Measurements from ENCODE around the gene NUDT17.
"Not testable (repeated sequence)": the region's sequence is repeated elsewhere in the genome, so short reads cannot be mapped to it uniquely, and the experiment has no call there.

The NUDT17 gene, protein sequence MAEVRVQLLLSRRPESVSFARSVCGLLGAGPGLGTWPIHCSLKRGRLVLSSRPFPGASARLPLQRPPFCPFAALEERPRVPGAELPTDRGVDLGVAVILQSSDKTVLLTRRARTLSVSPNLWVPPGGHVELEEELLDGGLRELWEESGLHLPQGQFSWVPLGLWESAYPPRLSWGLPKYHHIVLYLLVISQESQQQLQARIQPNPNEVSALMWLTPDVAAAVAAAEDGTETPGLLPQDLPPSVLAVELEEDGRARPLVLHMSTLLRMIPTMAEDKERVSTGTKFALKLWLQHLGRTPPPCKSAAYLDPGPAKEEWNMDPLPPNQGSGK

GRCh38 chr1:145845514-145846161 lies at the start of gene NUDT17:
Gene NUDT17 (plus strand): TSS chr1:145845630. CDS start chr1:145845641, 11 bp downstream.
- Histone ChIP-seq H3K4me1 (ENCODE audit: control insufficient read depth, insufficient read depth, low read length) (peaks cover 12% of the 10 kb centered on the region), H3K36me3 (ENCODE audit: control insufficient read depth in 2 of 2, insufficient read depth in 2 of 2, low read length in 2 of 2) (peaks cover 27 to 43% of the 10 kb centered on the region in 2 donors), H3K27me3 (ENCODE audit: control insufficient read depth in 1 of 2, insufficient read depth in 2 of 2, low read length in 2 of 2) (no peaks in the 10 kb centered on the region), H3K4me3 (ENCODE audit: low read length in 2 of 2) (peak within 1 kb of the TSS; percentile 81 to 82), H3K9me3 (ENCODE audit: control insufficient read depth in 2 of 2, low read length in 2 of 2) (no peaks in the 10 kb centered on the region), H3K27ac (ENCODE audit: low read length) (peak within 1 kb of the TSS; percentile 60), H3K9ac (ENCODE audit: low read length in 2 of 2) (peak within 1 kb of the TSS; percentile 70 to 80)

- no peak overlapping the region for H3K27ac ChIP-seq (ENCODE audit: low read length)
- no peaks in the 10 kb centered on the region for H3K27me3 ChIP-seq (ENCODE audit: control insufficient read depth in 1 of 2, insufficient read depth in 2 of 2, low read length in 2 of 2)
- H3K4me1 ChIP-seq (ENCODE audit: control insufficient read depth, insufficient read depth, low read length), result no peaks in the 10 kb centered on the region
- no peak overlapping the region for H3K4me3 ChIP-seq (ENCODE audit: low read length in 2 of 2)
- H3K36me3 ChIP-seq (ENCODE audit: control insufficient read depth in 2 of 2, insufficient read depth in 2 of 2, low read length in 2 of 2), result peaks cover 0 to 2% of the 10 kb centered on the region in 2 donors
- H3K9me3 ChIP-seq (ENCODE audit: control insufficient read depth in 2 of 2, low read length in 2 of 2), result no peaks in the 10 kb centered on the region
- H3K9ac ChIP-seq (ENCODE audit: low read length in 2 of 2), result no peak overlapping the region
These were observed 48.7 kb upstream of the NUDT17 start for GRCh38 chr1:145796753-145797152.

GRCh38 chr1:145799806-145800205 lies 45.6 kb upstream of the NUDT17 start:
- Histone ChIP-seq H3K27ac (ENCODE audit: low read length) (no peak overlapping the region), H3K4me1 (ENCODE audit: control insufficient read depth, insufficient read depth, low read length) (no peaks in the 10 kb centered on the region), H3K4me3 (ENCODE audit: low read length in 2 of 2) (no peak overlapping the region), H3K27me3 (ENCODE audit: control insufficient read depth in 1 of 2, insufficient read depth in 2 of 2, low read length in 2 of 2) (no peaks in the 10 kb centered on the region), H3K9ac (ENCODE audit: low read length in 2 of 2) (no peak overlapping the region), H3K9me3 (ENCODE audit: control insufficient read depth in 2 of 2, low read length in 2 of 2) (no peaks in the 10 kb centered on the region), H3K36me3 (ENCODE audit: control insufficient read depth in 2 of 2, insufficient read depth in 2 of 2, low read length in 2 of 2) (no peaks in the 10 kb centered on the region)

GRCh38 chr1:145804235-145805045 lies 41.0 kb upstream of the NUDT17 start:
- Histone ChIP-seq H3K27ac (ENCODE audit: low read length) (no peak overlapping the region), H3K9ac (ENCODE audit: low read length in 2 of 2) (no peak overlapping the region), H3K4me3 (ENCODE audit: low read length in 2 of 2) (no peak overlapping the region), H3K36me3 (ENCODE audit: control insufficient read depth in 2 of 2, insufficient read depth in 2 of 2, low read length in 2 of 2) (no peaks in the 10 kb centered on the region), H3K27me3 (ENCODE audit: control insufficient read depth in 1 of 2, insufficient read depth in 2 of 2, low read length in 2 of 2) (no peaks in the 10 kb centered on the region), H3K4me1 (ENCODE audit: control insufficient read depth, insufficient read depth, low read length) (no peaks in the 10 kb centered on the region), H3K9me3 (ENCODE audit: control insufficient read depth in 2 of 2, low read length in 2 of 2) (no peaks in the 10 kb centered on the region)

DNA sequence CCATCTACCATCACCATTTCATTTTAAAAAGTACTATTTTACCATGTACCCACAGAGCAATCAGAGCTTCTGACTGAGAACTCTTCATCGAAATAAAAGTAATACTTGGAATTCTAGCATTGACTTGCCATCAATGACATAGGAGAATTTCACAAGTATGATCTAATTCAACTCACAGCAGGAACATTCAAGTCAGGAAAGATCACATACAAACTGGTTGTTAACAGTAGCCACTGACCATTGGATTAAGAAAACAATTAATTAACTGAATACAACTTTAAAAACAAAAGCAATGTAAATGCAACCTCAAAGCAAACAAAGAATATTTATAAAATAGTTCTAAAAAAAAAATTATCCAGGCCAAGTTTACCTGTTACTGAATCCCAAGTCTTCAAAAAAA lies 40.4 kb upstream of the NUDT17 start:
- Histone ChIP-seq H3K4me3 (ENCODE audit: low read length in 2 of 2) (no peak overlapping the region), H3K27me3 (ENCODE audit: control insufficient read depth in 1 of 2, insufficient read depth in 2 of 2, low read length in 2 of 2) (no peaks in the 10 kb centered on the region), H3K4me1 (ENCODE audit: control insufficient read depth, insufficient read depth, low read length) (no peaks in the 10 kb centered on the region), H3K36me3 (ENCODE audit: control insufficient read depth in 2 of 2, insufficient read depth in 2 of 2, low read length in 2 of 2) (no peaks in the 10 kb centered on the region), H3K9me3 (ENCODE audit: control insufficient read depth in 2 of 2, low read length in 2 of 2) (no peaks in the 10 kb centered on the region), H3K9ac (ENCODE audit: low read length in 2 of 2) (no peak overlapping the region), H3K27ac (ENCODE audit: low read length) (no peak overlapping the region)

- H3K4me3 ChIP-seq (ENCODE audit: low read length in 2 of 2), result no peak overlapping the region
- no peaks in the 10 kb centered on the region for H3K36me3 ChIP-seq (ENCODE audit: control insufficient read depth in 2 of 2, insufficient read depth in 2 of 2, low read length in 2 of 2)
- no peak overlapping the region for H3K9ac ChIP-seq (ENCODE audit: low read length in 2 of 2)
- H3K27ac ChIP-seq (ENCODE audit: low read length), result no peak overlapping the region
- no peaks in the 10 kb centered on the region for H3K9me3 ChIP-seq (ENCODE audit: control insufficient read depth in 2 of 2, low read length in 2 of 2)
- H3K27me3 ChIP-seq (ENCODE audit: control insufficient read depth in 1 of 2, insufficient read depth in 2 of 2, low read length in 2 of 2), result no peaks in the 10 kb centered on the region
- H3K4me1 ChIP-seq (ENCODE audit: control insufficient read depth, insufficient read depth, low read length), result no peaks in the 10 kb centered on the region
These were observed 39.0 kb upstream of the NUDT17 start for GRCh38 chr1:145806408-145806807.

DNA sequence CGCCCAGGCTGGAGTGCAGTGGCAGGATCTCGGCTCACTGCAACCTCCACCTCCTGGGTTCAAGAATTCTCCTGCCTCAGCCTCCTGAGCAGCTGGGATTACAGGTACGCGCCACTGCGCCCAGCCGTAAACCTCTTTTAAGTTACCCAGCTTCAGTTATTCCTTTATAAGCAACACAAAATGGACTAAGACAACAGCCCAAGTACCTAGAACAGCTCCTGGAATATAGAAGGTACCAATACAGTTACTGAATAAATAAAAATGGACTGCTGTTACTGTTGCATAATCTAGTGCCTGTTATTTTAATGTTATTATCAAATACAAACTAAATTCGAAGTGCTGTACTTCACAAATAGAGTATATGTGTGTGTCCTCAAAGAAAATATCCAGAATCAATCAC lies 38.6 kb upstream of the NUDT17 start:
- Histone ChIP-seq H3K4me1 (ENCODE audit: control insufficient read depth, insufficient read depth, low read length) (no peaks in the 10 kb centered on the region), H3K36me3 (ENCODE audit: control insufficient read depth in 2 of 2, insufficient read depth in 2 of 2, low read length in 2 of 2) (no peaks in the 10 kb centered on the region), H3K4me3 (ENCODE audit: low read length in 2 of 2) (no peak overlapping the region), H3K27me3 (ENCODE audit: control insufficient read depth in 1 of 2, insufficient read depth in 2 of 2, low read length in 2 of 2) (no peaks in the 10 kb centered on the region), H3K9me3 (ENCODE audit: control insufficient read depth in 2 of 2, low read length in 2 of 2) (no peaks in the 10 kb centered on the region), H3K27ac (ENCODE audit: low read length) (no peak overlapping the region), H3K9ac (ENCODE audit: low read length in 2 of 2) (no peak overlapping the region)

- H3K27ac ChIP-seq (ENCODE audit: low read length); H3K27me3 ChIP-seq (ENCODE audit: control insufficient read depth in 1 of 2, insufficient read depth in 2 of 2, low read length in 2 of 2); H3K9ac ChIP-seq (ENCODE audit: low read length in 2 of 2); H3K9me3 ChIP-seq (ENCODE audit: control insufficient read depth in 2 of 2, low read length in 2 of 2); H3K4me3 ChIP-seq (ENCODE audit: low read length in 2 of 2); H3K36me3 ChIP-seq (ENCODE audit: control insufficient read depth in 2 of 2, insufficient read depth in 2 of 2, low read length in 2 of 2); H3K4me1 ChIP-seq (ENCODE audit: control insufficient read depth, insufficient read depth, low read length): not testable (repeated sequence)
These were observed 32.2 kb upstream of the NUDT17 start for GRCh38 chr1:145812977-145813810.

GRCh38 chr1:145818095-145818494 lies 27.3 kb upstream of the NUDT17 start:
- not testable (repeated sequence) for H3K9me3 ChIP-seq (ENCODE audit: control insufficient read depth in 2 of 2, low read length in 2 of 2); H3K27ac ChIP-seq (ENCODE audit: low read length); H3K36me3 ChIP-seq (ENCODE audit: control insufficient read depth in 2 of 2, insufficient read depth in 2 of 2, low read length in 2 of 2); H3K27me3 ChIP-seq (ENCODE audit: control insufficient read depth in 1 of 2, insufficient read depth in 2 of 2, low read length in 2 of 2); H3K4me1 ChIP-seq (ENCODE audit: control insufficient read depth, insufficient read depth, low read length); H3K4me3 ChIP-seq (ENCODE audit: low read length in 2 of 2); H3K9ac ChIP-seq (ENCODE audit: low read length in 2 of 2)

- not testable (repeated sequence) for H3K27me3 ChIP-seq (ENCODE audit: control insufficient read depth in 1 of 2, insufficient read depth in 2 of 2, low read length in 2 of 2); H3K27ac ChIP-seq (ENCODE audit: low read length); H3K9me3 ChIP-seq (ENCODE audit: control insufficient read depth in 2 of 2, low read length in 2 of 2); H3K4me1 ChIP-seq (ENCODE audit: control insufficient read depth, insufficient read depth, low read length); H3K9ac ChIP-seq (ENCODE audit: low read length in 2 of 2); H3K4me3 ChIP-seq (ENCODE audit: low read length in 2 of 2)
- H3K36me3 ChIP-seq (ENCODE audit: control insufficient read depth in 2 of 2, insufficient read depth in 2 of 2, low read length in 2 of 2), result peaks cover 11 to 12% of the 10 kb centered on the region in 2 donors
These were observed 22.6 kb upstream of the NUDT17 start for GRCh38 chr1:145822779-145823331.

Measured in stomach smooth muscle (tissue), 2 donors.